OCI-LY3 (cell line): Measurements from ENCODE around the gene PRDX3.

Experiments
- EZH2phosphoT487 ChIP-seq: fragments of 200-600 bp; shearing (Covaris generic); IDR thresholded peaks from 2 replicates; pipeline ENCODE4 v1.6.1; 2018; ENCODE audit warnings: antibody characterized with exemption, mixed run types, low read depth
- TF ChIP-seq, protein P1 (sequence below): fragments of 200-600, 300-600 bp; sonication (generic); IDR thresholded peaks from 2 replicates; pipeline ENCODE4 v1.5.1; 2014; ENCODE audit warnings: antibody characterized with exemption, low read length, low read depth

DNA sequence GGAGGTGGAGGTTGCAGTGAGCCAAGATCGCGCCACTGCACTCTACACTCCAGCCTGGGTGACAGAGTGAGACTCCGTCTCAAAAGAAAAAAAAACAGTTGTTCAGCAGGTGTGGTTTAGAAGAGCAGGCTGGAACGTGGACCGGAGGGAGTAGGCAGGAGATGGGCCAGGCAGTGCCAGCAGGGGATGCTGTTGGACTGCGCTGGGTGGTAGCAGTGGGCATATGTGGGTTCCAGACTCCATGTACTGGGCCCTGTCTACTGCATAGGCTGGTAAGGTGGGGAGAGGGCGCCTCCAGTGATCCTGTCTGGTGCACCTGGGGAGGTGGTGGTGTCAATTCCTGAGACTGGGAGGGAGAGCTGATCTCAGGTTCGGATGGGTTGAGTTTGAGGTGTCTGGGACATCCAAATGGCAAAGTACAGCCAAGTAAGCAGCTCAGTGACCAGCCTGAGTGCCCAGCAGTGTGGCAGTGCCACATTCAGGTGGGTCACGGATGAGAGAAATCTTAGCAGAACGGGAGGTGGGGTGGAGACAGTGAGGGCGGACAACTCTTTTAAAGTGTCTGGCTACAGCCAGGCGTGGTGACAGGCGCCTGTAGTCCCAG, 39.0 kb downstream of the PRDX3 start:
- TF ChIP-seq, protein P1, sequence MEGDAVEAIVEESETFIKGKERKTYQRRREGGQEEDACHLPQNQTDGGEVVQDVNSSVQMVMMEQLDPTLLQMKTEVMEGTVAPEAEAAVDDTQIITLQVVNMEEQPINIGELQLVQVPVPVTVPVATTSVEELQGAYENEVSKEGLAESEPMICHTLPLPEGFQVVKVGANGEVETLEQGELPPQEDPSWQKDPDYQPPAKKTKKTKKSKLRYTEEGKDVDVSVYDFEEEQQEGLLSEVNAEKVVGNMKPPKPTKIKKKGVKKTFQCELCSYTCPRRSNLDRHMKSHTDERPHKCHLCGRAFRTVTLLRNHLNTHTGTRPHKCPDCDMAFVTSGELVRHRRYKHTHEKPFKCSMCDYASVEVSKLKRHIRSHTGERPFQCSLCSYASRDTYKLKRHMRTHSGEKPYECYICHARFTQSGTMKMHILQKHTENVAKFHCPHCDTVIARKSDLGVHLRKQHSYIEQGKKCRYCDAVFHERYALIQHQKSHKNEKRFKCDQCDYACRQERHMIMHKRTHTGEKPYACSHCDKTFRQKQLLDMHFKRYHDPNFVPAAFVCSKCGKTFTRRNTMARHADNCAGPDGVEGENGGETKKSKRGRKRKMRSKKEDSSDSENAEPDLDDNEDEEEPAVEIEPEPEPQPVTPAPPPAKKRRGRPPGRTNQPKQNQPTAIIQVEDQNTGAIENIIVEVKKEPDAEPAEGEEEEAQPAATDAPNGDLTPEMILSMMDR, result no peak
- no peak for TF ChIP-seq EZH2phosphoT487
